DMS153 treated with DMSO at 0.1 percent for 48 hours (cell line): Measurements from ENCODE around the gene CMKLR1.

Experiments
- DNase-seq: peaks from one replicate; lab custom pipeline; 2025; ENCODE audit not compliant: unreplicated experiment; lab: John Stamatoyannopoulos, UW

The CMKLR1 gene

GRCh38 chr12:108337235-108338223 is 1.6 kb downstream of the CMKLR1 start:
- no peak for DNase-seq

- DNase-seq: no peak
Measured at GRCh38 chr12:108335349-108336119, 3.6 kb downstream of the CMKLR1 start.

GRCh38 chr12:108333898-108334699 is 5.0 kb downstream of the CMKLR1 start:
- no peak for DNase-seq

GRCh38 chr12:108332791-108333382 is 6.2 kb downstream of the CMKLR1 start:
- DNase-seq: no peak

- DNase-seq: no peak
Measured at GRCh38 chr12:108328420-108328819, 10.7 kb downstream of the CMKLR1 start.

- no peak for DNase-seq
Measured at GRCh38 chr12:108327621-108328344, 11.3 kb downstream of the CMKLR1 start.

- DNase-seq: no peak
Measured at GRCh38 chr12:108326254-108326750, 12.8 kb downstream of the CMKLR1 start.

- DNase-seq: no peak
Measured at GRCh38 chr12:108325549-108325948, 13.6 kb downstream of the CMKLR1 start.

GRCh38 chr12:108325018-108325358 is 14.1 kb downstream of the CMKLR1 start:
- DNase-seq: no peak

- no peak for DNase-seq
Measured at GRCh38 chr12:108324351-108325017, 14.6 kb downstream of the CMKLR1 start.

- DNase-seq: no peak
Measured at GRCh38 chr12:108323581-108323980, 15.5 kb downstream of the CMKLR1 start.

GRCh38 chr12:108322998-108323397 is 16.1 kb downstream of the CMKLR1 start:
- no peak for DNase-seq

GRCh38 chr12:108321688-108322087 is 17.4 kb downstream of the CMKLR1 start:
- DNase-seq: no peak

- no peak for DNase-seq
Measured at GRCh38 chr12:108320507-108321293, 18.4 kb downstream of the CMKLR1 start.

GRCh38 chr12:108319277-108320234 is 19.6 kb downstream of the CMKLR1 start:
- no peak for DNase-seq

GRCh38 chr12:108318472-108319275 is 20.4 kb downstream of the CMKLR1 start:
- DNase-seq: no peak
